GM12878 (cell line): ENCODE measurements around the gene AKNA. TPM values are rescaled to one million over a fixed set of nuclear protein-coding genes. Genes with fewer than 3 reads are reported as not detected.

Experiments
- BRCA1 ChIP-seq: IDR thresholded peaks from 2 replicates; pipeline ENCODE4 v1.6.1; 2011; ENCODE audit warnings: low read depth, low read length, improper control_type of control experiment
- CBX3 ChIP-seq: fragments of 200-600 bp; sonication (generic); IDR thresholded peaks from 2 replicates; pipeline ENCODE4 v1.6.1; 2016; ENCODE audit warnings: low read depth, borderline replicate concordance
- CBX5 ChIP-seq: sonication (generic); IDR thresholded peaks from 2 replicates; pipeline ENCODE4 v1.6.1; 2016; ENCODE audit warnings: low read depth, moderate library complexity, mild to moderate bottlenecking, inconsistent platforms
- CHD2 ChIP-seq: IDR thresholded peaks from 2 replicates; pipeline ENCODE4 v1.6.1; 2011; ENCODE audit warnings: low read depth, low read length, improper control_type of control experiment, borderline replicate concordance
- DPF2 ChIP-seq: fragments of 450-650 bp; IDR thresholded peaks from 2 replicates; pipeline ENCODE4 v1.6.1; 2017; ENCODE audit warnings: mild to moderate bottlenecking
- ESRRA ChIP-seq: IDR thresholded peaks from 2 replicates; pipeline ENCODE4 v1.6.1; 2012; ENCODE audit warnings: mild to moderate bottlenecking, low read length, improper control_type of control experiment
- ETV6 ChIP-seq, 2 experiments: fragments of 450-650 bp in 1 of 2; IDR thresholded peaks in 1 of 2; conservative IDR thresholded peaks in 1 of 2; 2 replicates each; pipeline ENCODE4 v1.6.1; 2014; ENCODE audit warnings: antibody characterized with exemption in 1 of 2, borderline replicate concordance in 1 of 2, low read depth in 1 of 2, mild to moderate bottlenecking in 1 of 2, moderate library complexity in 1 of 2
- FOS ChIP-seq: IDR thresholded peaks from 3 replicates; pipeline ENCODE4 v1.6.1; 2011; ENCODE audit warnings: borderline replicate concordance; ENCODE audit not compliant: insufficient read length; ENCODE audit errors: extremely low read depth
- FOXK2 ChIP-seq: fragments of 450-650 bp; IDR thresholded peaks from 2 replicates; pipeline ENCODE4 v1.6.1; 2017; ENCODE audit warnings: mild to moderate bottlenecking, moderate library complexity
- MEF2B ChIP-seq: fragments of 450-650 bp; IDR thresholded peaks from 2 replicates; pipeline ENCODE4 v1.6.1; 2018; ENCODE audit warnings: mild to moderate bottlenecking, moderate library complexity; ENCODE audit not compliant: partially characterized antibody, poor library complexity, severe bottlenecking
- MYB ChIP-seq: fragments of 150-350 bp; IDR thresholded peaks from 2 replicates; pipeline ENCODE4 v1.6.1; 2014; ENCODE audit warnings: mild to moderate bottlenecking, low read depth, low read length, borderline replicate concordance
- POLR2A ChIP-seq: IDR thresholded peaks from 2 replicates; pipeline ENCODE4 v1.6.1; 2011; ENCODE audit warnings: low read depth, mild to moderate bottlenecking, low read length
- POLR2AphosphoS5 ChIP-seq: IDR thresholded peaks from 2 replicates; pipeline ENCODE4 v1.6.1; 2011; ENCODE audit warnings: mild to moderate bottlenecking, low read length, inconsistent platforms
- POU2F2 ChIP-seq: IDR thresholded peaks from 3 replicates; pipeline ENCODE4 v1.6.1; 2011; ENCODE audit warnings: low read depth, mild to moderate bottlenecking, low read length, borderline replicate concordance
- ZNF207 ChIP-seq: fragments of 450-650 bp; IDR thresholded peaks from 2 replicates; pipeline ENCODE4 v1.6.1; 2014; ENCODE audit warnings: antibody characterized with exemption, mild to moderate bottlenecking, borderline replicate concordance
- ZNF384 ChIP-seq: IDR thresholded peaks from 2 replicates; pipeline ENCODE4 v1.6.1; 2012; ENCODE audit warnings: low read depth, mild to moderate bottlenecking, low read length, improper control_type of control experiment, borderline replicate concordance
- ZZZ3 ChIP-seq: IDR thresholded peaks from 2 replicates; pipeline ENCODE4 v1.6.1; 2011; ENCODE audit warnings: low read depth; ENCODE audit not compliant: control insufficient read depth, insufficient read length
- polyA plus RNA-seq, 11 experiments: library from polyadenylated mRNA; depleted of rRNA in 4 of 11; unstranded in 6 of 11; stranded (reverse) in 5 of 11; fragments of >200 nt; fragmentation: Nextera tagmentation in 4 of 11; fragmentation: Illumina TruSeq in 1 of 11; extraction: Ambion mirVana in 4 of 11; extraction: Trizol in 1 of 11; gene quantifications; 1 replicate in 1 of 11; 2 replicates in 10 of 11; pipeline versions ENCODE4 v1.2.1 to v1.2.3, GENCODE V29; 2011 to 2016; ENCODE audit warnings: inconsistent platforms in 2 of 11, missing spikeins in 2 of 11, low read depth in 1 of 11
- total RNA-seq, 4 experiments: library from RNA; depleted of rRNA in 3 of 4; stranded (reverse); fragments of >200 nt in 3 of 4; fragmentation: Illumina TruSeq in 1 of 4; extraction: Trizol in 1 of 4; gene quantifications; 2 replicates each; pipeline versions ENCODE4 v1.2.1 to v1.2.3, GENCODE V29; 2013 to 2021
- TF ChIP-seq, protein P1 (sequence below): IDR thresholded peaks from 2 replicates; pipeline ENCODE4 v1.6.1; 2012; ENCODE audit warnings: low read depth, low read length, improper control_type of control experiment
- TF ChIP-seq, protein P2 (sequence below): fragments of 450-650 bp; formaldehyde crosslinking; IDR thresholded peaks from 2 replicates; pipeline ENCODE4 v1.4.0; 2020; ENCODE audit warnings: mild to moderate bottlenecking, moderate library complexity
- TF ChIP-seq, protein P3 (sequence below): IDR thresholded peaks from 2 replicates; pipeline ENCODE4 v1.6.1; 2011; ENCODE audit warnings: borderline replicate concordance, low read depth, mild to moderate bottlenecking, moderate library complexity, mixed read lengths, low read length; ENCODE audit not compliant: insufficient read depth; ENCODE audit errors: extremely low read length
- TF ChIP-seq, protein P4 (sequence below): fragments of 450-650 bp; IDR thresholded peaks from 2 replicates; pipeline ENCODE4 v1.6.1; 2018; ENCODE audit warnings: mild to moderate bottlenecking, low read depth, moderate library complexity; ENCODE audit not compliant: partially characterized antibody

The AKNA gene
- total and polyA plus RNA-seq, 10 of the 15 experiments (the other 5 are each of a cell fraction or from before 2014, with no cell fraction given), result 1.6 to 132 (median 35.3) TPM

DNA sequence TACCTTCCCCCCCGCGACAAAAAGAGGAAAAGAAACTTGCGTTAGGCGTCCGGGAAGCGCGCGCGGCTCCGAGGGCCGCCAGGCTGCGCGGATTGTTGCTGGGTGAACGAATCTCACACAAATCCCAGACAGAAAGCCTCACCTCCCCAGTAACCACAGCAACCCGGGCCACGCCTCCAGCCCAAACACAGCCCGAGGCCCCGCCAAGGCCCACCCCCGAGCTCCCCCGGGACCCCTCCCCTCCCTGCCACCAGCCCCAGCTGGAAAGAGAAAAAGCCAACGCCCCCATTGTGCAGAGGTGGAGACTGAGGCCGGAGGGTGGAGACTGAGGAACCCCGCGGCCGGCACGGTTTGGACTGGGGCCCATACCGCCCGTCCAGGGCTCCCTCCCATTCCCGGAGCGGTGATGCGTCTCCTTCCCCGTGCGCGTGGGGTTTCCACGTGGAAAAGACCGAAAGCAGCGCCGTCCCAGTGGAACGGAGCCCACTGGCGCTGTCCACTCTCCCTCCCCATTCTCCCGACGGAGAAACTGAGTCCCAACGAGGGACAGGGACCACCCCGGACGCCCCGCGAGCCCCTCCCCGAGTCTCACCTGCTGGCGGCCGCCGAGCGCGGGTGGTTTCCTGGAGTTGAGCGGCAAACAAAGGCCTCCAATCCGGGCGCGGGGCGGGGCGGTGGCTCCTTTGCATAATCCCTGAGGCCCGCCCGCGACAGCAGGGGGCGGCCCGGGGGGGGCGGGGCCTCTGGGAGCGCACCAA is 10.2 kb upstream of the AKNA start (continued):
- TF ChIP-seq, protein P1, sequence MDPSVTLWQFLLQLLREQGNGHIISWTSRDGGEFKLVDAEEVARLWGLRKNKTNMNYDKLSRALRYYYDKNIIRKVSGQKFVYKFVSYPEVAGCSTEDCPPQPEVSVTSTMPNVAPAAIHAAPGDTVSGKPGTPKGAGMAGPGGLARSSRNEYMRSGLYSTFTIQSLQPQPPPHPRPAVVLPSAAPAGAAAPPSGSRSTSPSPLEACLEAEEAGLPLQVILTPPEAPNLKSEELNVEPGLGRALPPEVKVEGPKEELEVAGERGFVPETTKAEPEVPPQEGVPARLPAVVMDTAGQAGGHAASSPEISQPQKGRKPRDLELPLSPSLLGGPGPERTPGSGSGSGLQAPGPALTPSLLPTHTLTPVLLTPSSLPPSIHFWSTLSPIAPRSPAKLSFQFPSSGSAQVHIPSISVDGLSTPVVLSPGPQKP, result no peak
- TF ChIP-seq CBX5 (0 out of 2 replicates have a peak, but pooled peaks have one; percentile 75), CBX3 (no peak), ZNF384 (no peak), MEF2B (peak; percentile 83), POLR2AphosphoS5 (no peak), FOS (no peak), MYB (no peak), ETV6 (conservative IDR thresholded peaks at IDR 0.05 in 1 of 2, IDR thresholded peaks at IDR 0.05 in 1 of 2; ENCODE audit: borderline replicate concordance in 1 of 2, low read depth in 1 of 2) (0 out of 4 replicates have a peak, but pooled peaks of 1 of the 2 experiments have one; percentile 1), FOXK2 (no peak), BRCA1 (no peak), ZNF207 (no peak), POLR2A (peak; percentile 81), ESRRA (no peak), CHD2 (0 out of 2 replicates have a peak, but pooled peaks have one; percentile 66), DPF2 (no peak; the same call in none of the 2 replicates), POU2F2 (no peak; the same call in 2 of the 3 replicates), ZZZ3 (no peak)
- TF ChIP-seq, protein P2, sequence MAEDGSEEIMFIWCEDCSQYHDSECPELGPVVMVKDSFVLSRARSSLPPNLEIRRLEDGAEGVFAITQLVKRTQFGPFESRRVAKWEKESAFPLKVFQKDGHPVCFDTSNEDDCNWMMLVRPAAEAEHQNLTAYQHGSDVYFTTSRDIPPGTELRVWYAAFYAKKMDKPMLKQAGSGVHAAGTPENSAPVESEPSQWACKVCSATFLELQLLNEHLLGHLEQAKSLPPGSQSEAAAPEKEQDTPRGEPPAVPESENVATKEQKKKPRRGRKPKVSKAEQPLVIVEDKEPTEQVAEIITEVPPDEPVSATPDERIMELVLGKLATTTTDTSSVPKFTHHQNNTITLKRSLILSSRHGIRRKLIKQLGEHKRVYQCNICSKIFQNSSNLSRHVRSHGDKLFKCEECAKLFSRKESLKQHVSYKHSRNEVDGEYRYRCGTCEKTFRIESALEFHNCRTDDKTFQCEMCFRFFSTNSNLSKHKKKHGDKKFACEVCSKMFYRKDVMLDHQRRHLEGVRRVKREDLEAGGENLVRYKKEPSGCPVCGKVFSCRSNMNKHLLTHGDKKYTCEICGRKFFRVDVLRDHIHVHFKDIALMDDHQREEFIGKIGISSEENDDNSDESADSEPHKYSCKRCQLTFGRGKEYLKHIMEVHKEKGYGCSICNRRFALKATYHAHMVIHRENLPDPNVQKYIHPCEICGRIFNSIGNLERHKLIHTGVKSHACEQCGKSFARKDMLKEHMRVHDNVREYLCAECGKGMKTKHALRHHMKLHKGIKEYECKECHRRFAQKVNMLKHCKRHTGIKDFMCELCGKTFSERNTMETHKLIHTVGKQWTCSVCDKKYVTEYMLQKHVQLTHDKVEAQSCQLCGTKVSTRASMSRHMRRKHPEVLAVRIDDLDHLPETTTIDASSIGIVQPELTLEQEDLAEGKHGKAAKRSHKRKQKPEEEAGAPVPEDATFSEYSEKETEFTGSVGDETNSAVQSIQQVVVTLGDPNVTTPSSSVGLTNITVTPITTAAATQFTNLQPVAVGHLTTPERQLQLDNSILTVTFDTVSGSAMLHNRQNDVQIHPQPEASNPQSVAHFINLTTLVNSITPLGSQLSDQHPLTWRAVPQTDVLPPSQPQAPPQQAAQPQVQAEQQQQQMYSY (CRISPR knock-in tag), result no peak
- TF ChIP-seq, protein P3, sequence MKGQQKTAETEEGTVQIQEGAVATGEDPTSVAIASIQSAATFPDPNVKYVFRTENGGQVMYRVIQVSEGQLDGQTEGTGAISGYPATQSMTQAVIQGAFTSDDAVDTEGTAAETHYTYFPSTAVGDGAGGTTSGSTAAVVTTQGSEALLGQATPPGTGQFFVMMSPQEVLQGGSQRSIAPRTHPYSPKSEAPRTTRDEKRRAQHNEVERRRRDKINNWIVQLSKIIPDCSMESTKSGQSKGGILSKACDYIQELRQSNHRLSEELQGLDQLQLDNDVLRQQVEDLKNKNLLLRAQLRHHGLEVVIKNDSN, result no peak
- TF ChIP-seq, protein P4, sequence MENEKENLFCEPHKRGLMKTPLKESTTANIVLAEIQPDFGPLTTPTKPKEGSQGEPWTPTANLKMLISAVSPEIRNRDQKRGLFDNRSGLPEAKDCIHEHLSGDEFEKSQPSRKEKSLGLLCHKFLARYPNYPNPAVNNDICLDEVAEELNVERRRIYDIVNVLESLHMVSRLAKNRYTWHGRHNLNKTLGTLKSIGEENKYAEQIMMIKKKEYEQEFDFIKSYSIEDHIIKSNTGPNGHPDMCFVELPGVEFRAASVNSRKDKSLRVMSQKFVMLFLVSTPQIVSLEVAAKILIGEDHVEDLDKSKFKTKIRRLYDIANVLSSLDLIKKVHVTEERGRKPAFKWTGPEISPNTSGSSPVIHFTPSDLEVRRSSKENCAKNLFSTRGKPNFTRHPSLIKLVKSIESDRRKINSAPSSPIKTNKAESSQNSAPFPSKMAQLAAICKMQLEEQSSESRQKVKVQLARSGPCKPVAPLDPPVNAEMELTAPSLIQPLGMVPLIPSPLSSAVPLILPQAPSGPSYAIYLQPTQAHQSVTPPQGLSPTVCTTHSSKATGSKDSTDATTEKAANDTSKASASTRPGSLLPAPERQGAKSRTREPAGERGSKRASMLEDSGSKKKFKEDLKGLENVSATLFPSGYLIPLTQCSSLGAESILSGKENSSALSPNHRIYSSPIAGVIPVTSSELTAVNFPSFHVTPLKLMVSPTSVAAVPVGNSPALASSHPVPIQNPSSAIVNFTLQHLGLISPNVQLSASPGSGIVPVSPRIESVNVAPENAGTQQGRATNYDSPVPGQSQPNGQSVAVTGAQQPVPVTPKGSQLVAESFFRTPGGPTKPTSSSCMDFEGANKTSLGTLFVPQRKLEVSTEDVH, result no peak
